ENCODE data around the gene SNCG.
"Not testable (repeated sequence)": the region's sequence is repeated elsewhere in the genome, so short reads cannot be mapped to it uniquely, and the experiment has no call there.

SNCG gene

GRCh38 chr10:86978457-86978856, 20.1 kb downstream of the SNCG start:
- peak; percentile 26 for DNase-seq (ENCODE audit: low spot score)

DNA sequence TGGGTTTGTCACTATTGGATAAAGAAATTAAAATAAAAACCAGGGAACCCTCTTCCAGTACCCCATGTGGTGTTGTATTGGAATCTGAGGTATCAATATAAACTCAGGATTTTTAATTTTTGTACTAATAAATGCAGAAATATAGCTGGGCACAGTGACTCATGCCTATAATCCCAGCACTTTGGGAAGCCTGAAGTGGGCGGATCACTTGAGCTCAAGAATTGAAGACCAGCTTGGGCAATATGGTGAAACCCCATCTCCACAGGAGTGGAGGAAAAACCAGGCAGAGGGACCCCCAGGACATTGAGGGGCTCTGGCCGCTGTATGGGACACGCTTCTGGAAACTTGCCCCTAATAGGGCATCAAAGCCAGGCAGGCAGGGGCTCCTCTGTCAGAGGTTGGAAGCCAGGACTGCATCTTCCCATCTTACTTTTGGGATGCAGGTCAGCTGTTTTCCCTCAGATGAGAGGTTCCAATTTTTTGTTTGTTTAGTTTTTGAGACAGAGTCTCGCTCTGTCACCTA, 21.0 kb downstream of the SNCG start:
- DNase-seq (ENCODE audit: low spot score): no peak

GRCh38 chr10:86979977-86980448, 21.6 kb downstream of the SNCG start:
- no peak for DNase-seq (ENCODE audit: low spot score)

DNA sequence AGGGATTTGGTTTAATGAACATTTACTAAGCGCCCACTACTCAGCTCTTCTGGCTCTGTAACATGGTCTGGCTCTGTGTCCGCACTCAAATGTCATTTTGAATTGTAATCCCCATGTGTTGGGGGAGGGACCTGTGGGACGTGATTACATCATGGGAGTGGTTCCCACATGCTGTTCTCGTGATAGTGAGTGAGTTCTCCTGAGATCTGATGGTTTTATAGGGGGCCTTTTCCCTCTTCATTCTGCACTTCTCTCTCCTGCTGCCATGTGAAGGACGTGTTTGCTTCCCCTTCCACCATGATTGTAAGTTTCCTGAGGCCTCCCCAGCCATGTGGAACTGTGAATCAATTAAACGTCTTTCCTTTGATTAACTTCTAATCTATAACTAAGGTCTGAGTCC, 22.6 kb downstream of the SNCG start:
- DNase-seq (ENCODE audit: low spot score): not testable (repeated sequence)

GRCh38 chr10:86981716-86982115, 23.3 kb downstream of the SNCG start:
- DNase-seq (ENCODE audit: low spot score): no peak

GRCh38 chr10:86984498-86984897, 26.1 kb downstream of the SNCG start:
- not testable (repeated sequence) for DNase-seq (ENCODE audit: low spot score)

DNA sequence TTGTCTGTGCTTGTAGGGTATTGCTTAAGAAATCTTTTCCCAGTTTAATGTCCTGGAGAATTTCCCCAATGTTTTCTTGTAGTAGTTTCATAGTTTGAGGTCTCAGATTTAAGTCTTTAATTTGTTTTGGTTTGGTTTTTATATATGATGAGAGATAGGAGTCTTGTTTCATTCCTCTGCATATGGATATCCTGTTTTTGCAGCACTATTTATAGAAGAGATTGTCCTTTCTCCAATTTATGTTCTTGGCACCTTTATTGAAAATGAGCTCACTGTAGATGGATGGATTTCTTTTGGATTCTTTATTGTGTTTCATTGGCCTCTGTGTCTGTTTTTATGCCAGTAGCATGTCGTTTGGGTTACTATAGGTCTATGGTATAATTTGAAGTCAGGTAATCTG, 30.1 kb downstream of the SNCG start:
- DNase-seq (ENCODE audit: low spot score): no peak

DNA sequence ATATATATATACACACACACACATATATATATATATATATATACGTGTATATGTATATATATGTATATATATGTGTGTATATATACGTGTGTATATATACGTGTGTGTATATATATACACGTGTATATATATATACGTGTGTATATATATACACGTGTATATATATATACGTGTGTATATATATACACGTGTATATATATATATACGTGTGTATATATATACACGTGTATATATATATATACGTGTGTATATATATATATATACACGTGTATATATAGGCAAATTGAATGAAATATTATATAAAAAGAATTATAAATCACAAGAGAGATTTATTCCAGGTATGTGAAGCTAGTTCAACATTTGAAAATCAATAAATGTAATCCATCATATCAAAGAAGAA, 33.0 kb downstream of the SNCG start:
- DNase-seq (ENCODE audit: low spot score): not testable (repeated sequence)

- DNase-seq (ENCODE audit: low spot score): no peak
Observed at GRCh38 chr10:86992456-86992855, 34.1 kb downstream of the SNCG start.

GRCh38 chr10:86992929-86993328, 34.5 kb downstream of the SNCG start:
- no peak for DNase-seq (ENCODE audit: low spot score)

DNA sequence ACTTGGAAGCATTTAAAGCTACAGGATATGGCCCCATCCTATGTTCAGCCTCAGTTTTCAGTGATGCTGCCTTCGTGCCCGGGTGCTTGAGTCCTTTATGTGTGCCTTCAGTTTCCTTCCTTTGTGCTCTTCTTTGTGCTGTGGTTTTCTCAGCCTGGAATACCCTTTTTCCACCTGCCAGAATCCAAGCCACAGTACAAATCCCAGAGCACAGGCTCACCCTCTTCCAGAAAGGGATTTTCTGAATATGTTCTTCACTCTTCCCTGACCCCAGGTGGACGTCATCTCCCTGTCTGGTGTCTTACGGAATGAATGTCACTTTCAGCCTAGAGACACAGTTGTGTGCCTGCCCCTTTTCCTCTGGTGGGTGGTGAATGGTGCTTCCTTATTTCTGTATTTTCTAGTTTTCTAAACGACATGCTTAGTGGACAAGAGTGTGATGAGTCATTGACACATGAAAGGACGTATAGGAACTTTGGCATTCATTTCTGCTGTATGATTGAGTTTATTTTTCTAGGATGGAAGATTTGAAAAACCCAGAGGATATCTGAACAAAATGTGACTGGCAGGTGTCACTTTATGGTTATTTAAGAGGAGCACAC, 41.5 kb downstream of the SNCG start:
- DNase-seq (ENCODE audit: low spot score): not testable (repeated sequence)

DNA sequence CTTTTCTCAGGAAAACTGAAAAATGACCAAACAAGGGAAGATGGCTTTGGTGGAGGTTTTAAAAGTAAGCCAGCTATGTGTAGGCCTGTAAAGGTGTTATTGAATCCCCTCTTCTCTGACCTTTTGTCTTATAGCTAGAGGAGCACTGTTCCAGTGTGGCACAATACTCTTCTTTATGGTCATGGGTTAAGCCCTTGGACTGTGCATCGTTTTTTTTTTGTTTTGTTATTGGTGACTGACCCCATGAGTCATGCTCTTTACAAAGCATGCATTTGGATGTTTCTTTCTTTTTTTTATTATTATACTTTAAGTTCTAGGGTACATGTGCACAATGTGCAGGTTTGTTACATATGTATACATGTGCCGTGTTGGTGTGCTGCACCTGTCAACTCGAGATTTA, 42.1 kb downstream of the SNCG start:
- DNase-seq (ENCODE audit: low spot score): no peak

DNA sequence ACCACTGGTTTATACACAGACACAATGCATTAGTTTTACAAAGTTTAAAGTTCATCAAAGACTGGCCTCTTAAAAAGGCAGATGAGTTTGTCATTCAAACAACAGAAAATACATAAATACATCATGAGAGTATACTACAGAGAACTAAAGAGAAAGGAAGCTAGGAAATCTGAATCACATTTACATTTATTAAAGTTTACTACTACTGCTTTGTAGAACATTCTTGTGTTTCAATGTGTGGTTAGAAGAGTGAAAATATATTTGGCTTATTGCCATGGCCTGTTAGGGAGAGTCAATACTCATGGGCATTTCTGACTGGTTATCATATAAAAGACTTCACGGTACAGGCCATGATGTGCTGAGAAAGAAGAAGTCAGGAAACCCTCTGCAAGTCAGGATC, 48.7 kb downstream of the SNCG start:
- DNase-seq (ENCODE audit: low spot score): not testable (repeated sequence)

GRCh38 chr10:87007674-87008073, 49.3 kb downstream of the SNCG start:
- not testable (repeated sequence) for DNase-seq (ENCODE audit: low spot score)

DNA sequence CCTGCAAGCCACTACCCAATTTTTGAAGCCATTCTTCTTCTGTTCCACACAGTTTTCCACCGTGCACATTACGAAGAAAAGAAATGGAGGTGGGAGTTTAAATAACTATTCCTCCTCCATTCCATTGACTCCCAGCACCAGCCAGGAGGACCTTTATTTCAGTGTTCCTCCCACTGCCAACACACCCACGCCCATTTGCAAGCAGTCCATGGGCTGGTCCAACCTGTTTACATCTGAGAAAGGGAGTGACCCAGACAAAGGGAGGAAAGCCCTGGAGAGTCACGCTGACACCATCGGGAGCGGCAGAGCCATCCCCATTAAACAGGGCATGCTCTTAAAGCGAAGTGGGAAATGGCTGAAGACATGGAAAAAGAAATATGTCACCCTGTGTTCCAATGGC, 49.9 kb downstream of the SNCG start:
- DNase-seq (ENCODE audit: low spot score): not testable (repeated sequence)

DNA sequence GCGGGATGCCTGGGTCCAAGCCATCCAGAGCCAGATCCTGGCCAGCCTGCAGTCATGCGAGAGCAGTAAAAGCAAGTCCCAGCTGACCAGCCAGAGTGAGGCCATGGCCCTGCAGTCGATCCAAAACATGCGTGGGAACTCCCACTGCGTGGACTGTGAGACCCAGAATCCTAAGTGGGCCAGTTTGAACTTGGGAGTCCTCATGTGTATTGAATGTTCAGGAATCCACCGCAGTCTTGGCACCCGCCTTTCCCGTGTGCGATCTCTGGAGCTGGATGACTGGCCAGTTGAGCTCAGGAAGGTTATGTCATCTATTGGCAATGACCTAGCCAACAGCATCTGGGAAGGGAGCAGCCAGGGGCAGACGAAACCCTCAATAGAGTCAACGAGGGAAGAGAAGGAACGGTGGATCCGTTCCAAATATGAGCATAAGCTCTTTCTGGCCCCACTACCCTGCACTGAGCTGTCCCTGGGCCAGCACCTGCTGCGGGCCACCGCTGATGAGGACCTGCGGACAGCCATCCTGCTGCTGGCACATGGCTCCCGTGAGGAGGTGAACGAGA, 50.8 kb downstream of the SNCG start:
- DNase-seq (ENCODE audit: low spot score): not testable (repeated sequence)
